ENCODE results near the gene ZBTB20. TPM values are rescaled to one million over a fixed set of nuclear protein-coding genes. Genes with fewer than 3 reads are reported as not detected.
"Not testable (repeated sequence)": the region's sequence is repeated elsewhere in the genome, so short reads cannot be mapped to it uniquely, and the experiment has no call there.

The ZBTB20 gene
- total RNA-seq, 4 donors from 2014 or later = 69.9 to 112 (median 80.8) TPM

- Histone ChIP-seq H3K27me3 (no peaks in the 10 kb centered on the region), H3K9me3 (no peaks in the 10 kb centered on the region), H3K36me3 (no peaks in the 10 kb centered on the region), H3K27ac (replicated peaks in 1 of 4) (no peak overlapping the region), H3K4me3 (no peak overlapping the region), H3K4me1 (peaks cover 0 to 17% (median 4%) of the 10 kb centered on the region in 4 donors)
- intact Hi-C loops (cut with DNase I) = no loop called here
- WGBS = 91% methylated on average over 1 of the region's 1 CpG
- TF ChIP-seq POLR2A (IDR thresholded peaks at IDR 0.05; ENCODE audit: low read depth) (no peak), CTCF (IDR thresholded peaks at IDR 0.05) (no peak), POLR2AphosphoS5 (IDR thresholded peaks at IDR 0.05) (no peak), EP300 (IDR thresholded peaks at IDR 0.05) (no peak)
- no peak for DNase-seq (ENCODE audit: extremely low spot score)
These were observed 33.7 kb downstream of the ZBTB20 start for GRCh38 chr3:115113367-115113766.

GRCh38 chr3:115111632-115112031 lies 35.5 kb downstream of the ZBTB20 start:
- no peaks in the 10 kb centered on the region for H3K27me3 ChIP-seq
- H3K36me3 ChIP-seq = peaks cover 0 to 14% (median 4%) of the 10 kb centered on the region in 4 donors
- no peak overlapping the region for H3K4me3 ChIP-seq
- H3K27ac ChIP-seq (replicated peaks in 1 of 4) = no peak overlapping the region
- DNase-seq (ENCODE audit: extremely low spot score) = no peak
- peaks cover 0 to 17% (median 4%) of the 10 kb centered on the region in 4 donors for H3K4me1 ChIP-seq
- intact Hi-C loops (cut with DNase I) = no loop called here
- TF ChIP-seq POLR2AphosphoS5 (IDR thresholded peaks at IDR 0.05) (no peak), EP300 (IDR thresholded peaks at IDR 0.05) (no peak), POLR2A (IDR thresholded peaks at IDR 0.05; ENCODE audit: low read depth) (no peak), CTCF (IDR thresholded peaks at IDR 0.05) (no peak)
- 95% methylated on average over 1 of the region's 1 CpG for WGBS
- H3K9me3 ChIP-seq = no peaks in the 10 kb centered on the region

GRCh38 chr3:115110830-115111229 lies 36.3 kb downstream of the ZBTB20 start:
- WGBS = 97% methylated on average over 5 of the region's 5 CpGs
- intact Hi-C loops (cut with DNase I) = no loop called here
- DNase-seq (ENCODE audit: extremely low spot score) = no peak
- H3K27me3 ChIP-seq = no peaks in the 10 kb centered on the region
- no peaks in the 10 kb centered on the region for H3K9me3 ChIP-seq
- TF ChIP-seq EP300 (IDR thresholded peaks at IDR 0.05) = no peak
- TF ChIP-seq POLR2A (IDR thresholded peaks at IDR 0.05; ENCODE audit: low read depth) = no peak
- TF ChIP-seq POLR2AphosphoS5 (IDR thresholded peaks at IDR 0.05) = no peak
- no peak for TF ChIP-seq CTCF (IDR thresholded peaks at IDR 0.05)
- H3K36me3 ChIP-seq = peaks cover 0 to 14% (median 4%) of the 10 kb centered on the region in 4 donors
- H3K27ac ChIP-seq (replicated peaks in 1 of 4) = no peak overlapping the region
- no peak overlapping the region for H3K4me3 ChIP-seq
- H3K4me1 ChIP-seq = peaks cover 0 to 17% (median 4%) of the 10 kb centered on the region in 4 donors

GRCh38 chr3:115110066-115110465 lies 37.0 kb downstream of the ZBTB20 start:
- H3K4me1 ChIP-seq = peaks cover 0 to 17% (median 4%) of the 10 kb centered on the region in 4 donors
- H3K27me3 ChIP-seq; H3K27ac ChIP-seq (replicated peaks in 1 of 4); H3K4me3 ChIP-seq; H3K9me3 ChIP-seq; DNase-seq (ENCODE audit: extremely low spot score); intact Hi-C loops (cut with DNase I): not testable (repeated sequence)
- 97% methylated on average over 7 of the region's 7 CpGs for WGBS
- H3K36me3 ChIP-seq = peaks cover 0 to 14% (median 4%) of the 10 kb centered on the region in 4 donors

- WGBS = 92% methylated on average over 5 of the region's 5 CpGs
- no peak overlapping the region for H3K4me3 ChIP-seq
- no peaks in the 10 kb centered on the region for H3K9me3 ChIP-seq
- H3K27ac ChIP-seq (replicated peaks in 1 of 4) = no peak overlapping the region
- peaks cover 0 to 17% (median 4%) of the 10 kb centered on the region in 4 donors for H3K36me3 ChIP-seq
- H3K27me3 ChIP-seq = no peaks in the 10 kb centered on the region
- peaks cover 0 to 14% (median 3%) of the 10 kb centered on the region in 4 donors for H3K4me1 ChIP-seq
- intact Hi-C loops (cut with DNase I) = no loop called here
- DNase-seq (ENCODE audit: extremely low spot score) = no peak
- TF ChIP-seq POLR2AphosphoS5 (IDR thresholded peaks at IDR 0.05) = no peak
- no peak for TF ChIP-seq POLR2A (IDR thresholded peaks at IDR 0.05; ENCODE audit: low read depth)
- no peak for TF ChIP-seq EP300 (IDR thresholded peaks at IDR 0.05)
- no peak for TF ChIP-seq CTCF (IDR thresholded peaks at IDR 0.05)
These were observed 38.5 kb downstream of the ZBTB20 start for GRCh38 chr3:115108614-115109013.

All from esophagus muscularis mucosa (tissue), 4 donors.